Measurements from ENCODE around the gene BPIFB1. TPM values are rescaled to one million over a fixed set of nuclear protein-coding genes. Genes with fewer than 3 reads are reported as not detected.

The BPIFB1 gene
- polyA plus RNA-seq, 1 donor (not counting 4 experiments of a cell fraction or from before 2014, with no cell fraction given) = not detected

- H3K27ac ChIP-seq (ENCODE audit: control insufficient read depth, insufficient read depth, low read length) = no peak overlapping the region
- no peaks in the 10 kb centered on the region for H3K9me3 ChIP-seq (ENCODE audit: control insufficient read depth, low read depth, low read length)
- H3K36me3 ChIP-seq (ENCODE audit: control insufficient read depth in 2 of 2, extremely low read depth in 1 of 2, insufficient read depth in 2 of 2, low read length in 2 of 2) = no peaks in the 10 kb centered on the region
- DNase-seq (ENCODE audit: low read depth, low spot score) (no peak), FAIRE-seq (no peak)
- no peaks in the 10 kb centered on the region for H3K4me1 ChIP-seq (ENCODE audit: control insufficient read depth, extremely low read depth, insufficient read depth, low read length)
- H3K4me3 ChIP-seq (ENCODE audit: control insufficient read depth in 2 of 3, extremely low read depth in 1 of 3, insufficient read depth in 2 of 3, low read depth in 1 of 3, low read length in 3 of 3) = no peak overlapping the region
- TF ChIP-seq CTCF (optimal IDR thresholded peaks at IDR 0.05 in 1 of 3, IDR thresholded peaks at IDR 0.05 in 1 of 3, conservative IDR thresholded peaks at IDR 0.05 in 1 of 3; ENCODE audit: extremely low read depth in 1 of 3, insufficient read depth in 2 of 3, low read length in 3 of 3) (no peak), EZH2 (IDR thresholded peaks at IDR 0.05; ENCODE audit: low read length) (no peak)
- no peaks in the 10 kb centered on the region for H4K20me1 ChIP-seq (ENCODE audit: control insufficient read depth, extremely low read depth, insufficient read depth, low read length)
- dilution Hi-C loops (cut with MboI; ENCODE audit: extremely low pct_ligation_motif_present, low sequenced_read_pairs) = no loop called here
- no peaks in the 10 kb centered on the region for H3K79me2 ChIP-seq (ENCODE audit: control insufficient read depth, insufficient read depth, low read length)
- H3K27me3 ChIP-seq (ENCODE audit: control insufficient read depth, extremely low read depth, insufficient read depth, low read length) = no peaks in the 10 kb centered on the region
- no peak overlapping the region for H3K4me2 ChIP-seq (ENCODE audit: control insufficient read depth, extremely low read depth, insufficient read depth, low read depth, low read length)
- H3K9ac ChIP-seq (ENCODE audit: control insufficient read depth, extremely low read depth, insufficient read depth, low read length) = no peak overlapping the region
- no peak overlapping the region for H2AFZ ChIP-seq (ENCODE audit: control insufficient read depth, low read length)
- H3K9me1 ChIP-seq (ENCODE audit: control insufficient read depth, extremely low read depth, insufficient read depth, low read length) = no peaks in the 10 kb centered on the region
These were observed 31.5 kb upstream of the BPIFB1 start for GRCh38 chr20:33251496-33251895.

GRCh38 chr20:33252460-33252859 is 30.6 kb upstream of the BPIFB1 start:
- Histone ChIP-seq H3K9me3 (ENCODE audit: control insufficient read depth, low read depth, low read length) (no peaks in the 10 kb centered on the region), H4K20me1 (ENCODE audit: control insufficient read depth, extremely low read depth, insufficient read depth, low read length) (no peaks in the 10 kb centered on the region), H2AFZ (ENCODE audit: control insufficient read depth, low read length) (no peak overlapping the region), H3K4me3 (ENCODE audit: control insufficient read depth in 2 of 3, extremely low read depth in 1 of 3, insufficient read depth in 2 of 3, low read depth in 1 of 3, low read length in 3 of 3) (no peak overlapping the region), H3K9me1 (ENCODE audit: control insufficient read depth, extremely low read depth, insufficient read depth, low read length) (no peaks in the 10 kb centered on the region), H3K27me3 (ENCODE audit: control insufficient read depth, extremely low read depth, insufficient read depth, low read length) (no peaks in the 10 kb centered on the region), H3K4me1 (ENCODE audit: control insufficient read depth, extremely low read depth, insufficient read depth, low read length) (no peaks in the 10 kb centered on the region), H3K79me2 (ENCODE audit: control insufficient read depth, insufficient read depth, low read length) (no peaks in the 10 kb centered on the region), H3K4me2 (ENCODE audit: control insufficient read depth, extremely low read depth, insufficient read depth, low read depth, low read length) (no peak overlapping the region), H3K36me3 (ENCODE audit: control insufficient read depth in 2 of 2, extremely low read depth in 1 of 2, insufficient read depth in 2 of 2, low read length in 2 of 2) (no peaks in the 10 kb centered on the region), H3K9ac (ENCODE audit: control insufficient read depth, extremely low read depth, insufficient read depth, low read length) (no peak overlapping the region), H3K27ac (ENCODE audit: control insufficient read depth, insufficient read depth, low read length) (no peak overlapping the region)
- DNase-seq (ENCODE audit: low read depth, low spot score) = no peak
- dilution Hi-C loops (cut with MboI; ENCODE audit: extremely low pct_ligation_motif_present, low sequenced_read_pairs) = no loop called here
- TF ChIP-seq CTCF (optimal IDR thresholded peaks at IDR 0.05 in 1 of 3, IDR thresholded peaks at IDR 0.05 in 1 of 3, conservative IDR thresholded peaks at IDR 0.05 in 1 of 3; ENCODE audit: extremely low read depth in 1 of 3, insufficient read depth in 2 of 3, low read length in 3 of 3) (no peak), EZH2 (IDR thresholded peaks at IDR 0.05; ENCODE audit: low read length) (no peak)
- FAIRE-seq = no peak
